ENCODE data around the gene JAZF1.

The JAZF1 gene

DNA sequence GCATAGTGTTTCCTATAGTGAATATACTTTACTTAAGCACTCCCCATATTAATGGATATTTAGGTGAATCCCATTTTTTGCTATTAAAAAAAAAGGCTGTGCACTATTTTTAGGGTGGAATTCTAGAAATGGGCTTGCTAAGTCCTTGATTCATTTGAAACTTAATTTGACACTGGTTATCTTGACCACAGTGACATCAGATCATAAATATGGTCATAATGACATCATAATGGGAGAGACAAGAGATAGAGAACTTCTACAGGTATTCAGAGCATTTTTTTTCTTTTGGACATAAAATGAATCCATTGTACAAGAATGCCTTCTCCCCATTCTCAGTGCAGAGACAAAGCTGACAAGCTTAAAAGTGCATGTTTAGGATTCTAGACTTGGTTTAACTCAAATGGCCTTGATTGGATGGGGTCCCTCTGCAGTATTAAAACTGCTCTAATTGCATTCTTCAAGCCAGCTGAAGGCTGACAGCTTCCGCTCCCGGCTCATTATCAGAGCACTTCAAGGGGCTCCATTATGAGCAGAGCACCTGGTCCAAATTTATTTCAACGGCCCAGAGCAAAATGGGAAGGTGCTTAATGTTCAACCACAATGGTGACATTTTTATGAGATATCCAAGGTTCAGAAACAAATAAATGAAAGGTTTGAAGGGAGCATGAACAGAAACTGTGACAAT lies 104.8 kb downstream of the JAZF1 start:
- no peak for DNase-seq (ENCODE audit: low read depth in 2 of 2)

DNA sequence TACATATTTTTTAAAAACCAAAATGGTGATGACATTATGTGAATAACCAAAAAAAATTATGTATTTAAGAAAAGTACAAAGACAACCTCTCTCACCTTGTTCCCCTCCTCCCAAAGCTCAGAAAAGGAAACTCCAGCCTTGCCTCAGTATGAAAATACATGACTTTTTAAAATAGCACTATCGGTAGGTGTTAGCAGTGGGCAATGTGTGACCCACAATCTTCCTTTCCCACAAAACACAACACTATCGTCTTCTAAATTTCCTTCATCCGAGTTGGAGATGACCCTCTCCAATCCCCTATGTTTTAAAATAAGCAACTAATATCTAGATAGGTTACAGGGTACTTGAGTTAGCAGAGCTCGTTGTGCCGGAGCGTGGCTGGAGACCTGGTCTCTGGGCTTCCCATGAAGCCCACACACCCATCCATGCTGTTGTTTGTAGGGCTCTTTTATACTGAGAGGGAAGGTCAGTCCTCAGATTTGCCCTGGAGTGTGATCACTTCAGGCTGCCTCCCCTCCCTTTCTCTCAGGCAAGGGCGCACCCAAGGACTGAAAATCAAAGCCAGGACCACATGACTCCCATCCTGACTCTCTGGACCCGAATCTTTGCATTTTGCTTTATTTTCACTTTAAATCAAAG lies 107.6 kb downstream of the JAZF1 start:
- no peak for DNase-seq (ENCODE audit: low read depth in 2 of 2)

DNA sequence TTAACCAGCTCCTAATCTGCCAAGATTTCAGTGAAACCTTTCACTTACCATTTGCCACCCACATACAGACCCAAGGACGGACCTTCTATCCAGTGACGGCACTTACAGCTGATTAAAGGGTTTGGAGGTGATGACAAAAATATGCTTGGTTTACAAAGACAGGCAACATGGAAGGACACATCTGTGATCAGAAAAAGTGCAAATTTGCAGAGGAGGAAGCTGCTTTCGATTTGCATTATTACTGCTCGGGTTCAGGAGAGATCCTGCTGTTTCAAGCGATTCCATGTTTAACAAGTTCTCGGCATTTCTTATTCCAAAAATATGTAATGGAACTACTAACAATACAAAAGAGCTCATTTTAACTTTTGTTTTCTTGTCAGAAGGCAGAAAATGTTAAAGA lies 109.0 kb downstream of the JAZF1 start:
- DNase-seq (ENCODE audit: low read depth in 2 of 2): no peak

DNA sequence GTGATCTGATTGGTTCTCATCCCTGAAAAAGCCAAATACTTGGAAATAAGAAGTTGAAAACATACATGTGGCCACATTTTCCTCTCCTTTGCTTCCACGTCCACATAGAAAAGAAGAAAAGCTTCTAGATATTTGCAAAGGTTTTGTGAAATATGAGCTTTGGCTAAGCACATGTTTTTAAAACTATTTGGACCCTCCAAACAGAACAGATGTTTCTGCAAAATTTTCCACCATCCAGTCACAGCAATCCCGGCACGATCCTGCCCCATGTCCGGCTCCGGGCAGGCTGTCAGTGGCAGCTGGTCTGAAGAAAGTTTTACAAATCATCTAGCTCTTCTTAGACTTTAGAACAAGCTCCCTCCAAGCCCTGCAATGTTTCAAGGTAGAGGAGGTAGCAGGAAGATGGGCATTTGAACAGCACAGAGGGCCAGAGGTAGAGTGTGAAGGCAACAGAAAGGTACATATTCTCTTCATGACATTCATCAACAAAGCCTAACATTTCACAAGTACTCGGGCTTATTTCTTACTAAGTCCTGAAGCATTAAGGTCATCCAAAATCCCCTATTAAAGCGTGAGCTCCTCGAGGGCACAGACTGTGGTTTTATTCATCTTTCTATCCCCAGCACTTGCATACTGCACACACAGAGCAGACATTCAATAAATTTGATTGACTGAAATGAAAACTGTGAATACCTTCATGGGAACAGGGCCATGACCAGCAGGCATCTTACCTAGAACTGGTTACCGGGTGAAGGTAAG lies 110.1 kb downstream of the JAZF1 start:
- DNase-seq (ENCODE audit: low read depth in 2 of 2): no peak

DNA sequence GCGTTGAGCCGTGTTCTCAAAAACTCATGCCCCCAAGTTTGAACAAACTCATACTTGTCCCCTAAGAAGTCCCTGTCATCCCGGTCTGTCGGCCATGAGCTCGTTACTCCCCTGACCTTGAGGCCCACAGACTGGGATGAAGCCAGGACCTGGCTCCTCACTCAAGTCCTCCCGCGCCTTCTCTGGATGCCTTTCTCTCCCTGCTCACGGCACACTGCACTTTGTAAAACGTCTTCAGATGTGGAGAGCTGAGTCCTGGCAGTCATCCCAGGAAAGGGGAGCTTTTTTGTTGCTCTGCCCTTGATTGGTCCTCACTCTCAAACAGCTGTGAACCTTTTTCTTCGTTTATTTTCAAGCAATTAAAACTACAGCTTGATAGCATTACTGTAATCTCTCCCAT lies 110.8 kb downstream of the JAZF1 start:
- no peak for DNase-seq (ENCODE audit: low read depth in 2 of 2)

DNA sequence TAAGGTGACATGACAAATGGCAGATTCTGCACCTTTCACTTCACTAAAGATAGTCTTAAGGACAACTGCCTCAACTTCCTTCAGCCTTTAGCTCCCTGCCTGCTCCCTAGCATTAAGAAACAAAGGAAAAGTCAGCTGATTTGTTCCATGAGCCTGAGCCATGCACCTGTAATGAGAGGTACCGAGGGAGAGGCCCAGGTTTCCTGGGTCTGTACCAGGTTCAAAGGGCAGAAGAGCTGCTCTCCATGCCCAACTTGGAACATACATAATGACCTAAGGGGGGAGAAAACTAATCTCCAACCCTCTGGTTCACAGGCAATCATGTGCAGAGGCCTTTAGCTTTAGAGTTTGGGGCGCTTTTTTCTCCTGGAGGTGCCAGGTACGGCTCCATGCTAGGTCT lies 111.2 kb downstream of the JAZF1 start:
- no peak for DNase-seq (ENCODE audit: low read depth in 2 of 2)

DNA sequence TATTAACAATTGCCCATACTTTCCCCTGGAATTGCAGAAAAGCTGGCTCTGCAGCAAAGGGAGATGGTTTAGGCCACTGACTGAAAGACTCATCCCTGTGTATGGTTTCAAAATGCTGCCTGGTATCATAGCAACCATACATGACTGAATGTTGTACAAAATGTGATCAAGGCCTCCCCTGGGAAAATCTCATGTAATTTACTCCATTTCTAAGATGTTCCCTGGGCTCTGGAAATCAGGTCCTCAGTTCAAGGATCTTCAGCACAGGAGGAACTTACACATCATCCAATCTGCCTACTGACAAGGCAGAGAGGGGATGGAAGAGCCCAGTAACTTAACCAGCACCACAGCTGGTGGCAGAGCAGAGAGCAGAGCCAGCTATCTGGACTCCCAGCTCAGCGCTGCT lies 111.8 kb downstream of the JAZF1 start:
- no peak for DNase-seq (ENCODE audit: low read depth in 2 of 2)

DNA sequence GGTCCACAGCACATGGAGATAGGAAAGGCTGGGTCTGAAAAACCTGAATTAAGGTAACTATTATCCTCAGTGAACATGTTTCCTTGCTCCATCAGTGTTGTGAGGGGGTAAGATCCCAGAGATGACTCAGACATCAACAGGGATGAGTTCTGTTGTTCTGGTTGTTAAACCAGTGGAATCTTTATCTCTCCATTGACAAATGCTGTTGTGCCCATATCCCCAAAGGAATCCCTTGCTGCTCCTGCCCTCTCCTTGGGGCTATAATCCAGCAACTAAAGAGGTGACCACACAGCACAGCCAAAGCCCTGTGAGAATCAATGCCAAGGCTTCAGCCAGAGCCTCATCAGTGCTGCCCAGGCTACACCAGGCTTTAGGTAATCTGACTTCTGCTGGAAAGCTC lies 113.4 kb downstream of the JAZF1 start:
- no peak for DNase-seq (ENCODE audit: low read depth in 2 of 2)

DNA sequence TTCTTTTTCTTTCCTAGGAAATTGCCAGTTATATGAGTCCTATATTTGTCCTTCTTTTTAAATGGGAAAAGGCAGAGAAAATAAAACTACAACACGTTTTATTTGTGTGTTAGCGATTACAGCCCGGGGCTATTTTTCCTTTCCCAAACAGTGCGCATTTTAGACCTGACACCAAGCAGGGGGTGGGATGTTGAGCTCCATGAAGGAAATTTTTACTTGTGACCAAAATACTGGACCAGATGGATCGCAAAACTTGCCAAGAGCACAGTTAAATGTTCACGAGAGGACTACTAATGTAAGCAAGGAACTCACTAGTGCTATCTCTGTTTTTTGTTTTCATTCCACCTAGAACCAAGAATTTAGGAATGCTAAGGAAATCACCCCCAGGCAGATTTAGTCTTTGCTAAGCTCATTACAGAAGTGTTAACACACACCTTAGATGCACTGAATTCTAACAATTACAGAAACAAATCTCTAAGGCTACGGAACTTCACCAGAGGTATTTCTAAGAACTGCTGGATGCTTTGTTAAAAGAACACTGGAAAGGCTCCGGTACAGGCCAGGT lies 114.8 kb downstream of the JAZF1 start:
- no peak for DNase-seq (ENCODE audit: low read depth in 2 of 2)

DNA sequence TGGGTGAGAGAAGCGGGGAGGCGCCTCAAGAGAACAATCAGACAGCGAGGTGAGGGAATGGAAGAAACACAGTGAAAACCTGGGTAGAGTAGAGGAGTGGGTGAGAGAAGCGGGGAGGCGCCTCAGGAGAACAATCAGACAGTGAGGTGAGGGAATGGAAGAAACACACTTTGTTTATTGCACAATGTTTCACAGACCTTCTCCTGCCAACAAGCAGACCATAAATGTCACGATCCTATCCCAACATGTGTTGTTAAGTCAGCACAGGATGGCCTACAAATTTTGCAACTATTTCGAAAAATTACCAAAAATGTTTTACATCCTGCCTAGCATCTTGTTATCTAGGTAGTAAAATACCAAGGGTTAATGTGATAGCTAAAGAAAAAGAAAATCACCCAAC lies 115.3 kb downstream of the JAZF1 start:
- no peak for DNase-seq (ENCODE audit: low read depth in 2 of 2)

DNA sequence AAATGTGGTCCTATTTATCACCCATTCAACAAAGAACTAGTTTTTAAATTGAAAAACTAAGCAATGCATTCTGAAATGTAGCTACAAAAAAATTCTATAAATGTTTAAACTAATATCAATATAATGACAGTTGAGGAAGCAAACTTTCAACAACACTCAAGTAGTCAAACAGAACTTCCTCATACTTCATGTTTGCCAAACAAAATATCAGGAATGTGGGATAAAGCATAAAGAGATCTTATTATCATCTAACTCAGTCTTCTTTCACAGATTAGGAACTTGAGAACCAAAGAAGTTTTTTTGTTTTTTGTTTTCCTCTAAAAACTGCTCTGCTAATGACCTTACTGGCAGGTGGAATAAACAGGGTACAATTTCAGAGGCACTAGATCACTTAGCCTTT lies 116.2 kb downstream of the JAZF1 start:
- no peak for DNase-seq (ENCODE audit: low read depth in 2 of 2)

DNA sequence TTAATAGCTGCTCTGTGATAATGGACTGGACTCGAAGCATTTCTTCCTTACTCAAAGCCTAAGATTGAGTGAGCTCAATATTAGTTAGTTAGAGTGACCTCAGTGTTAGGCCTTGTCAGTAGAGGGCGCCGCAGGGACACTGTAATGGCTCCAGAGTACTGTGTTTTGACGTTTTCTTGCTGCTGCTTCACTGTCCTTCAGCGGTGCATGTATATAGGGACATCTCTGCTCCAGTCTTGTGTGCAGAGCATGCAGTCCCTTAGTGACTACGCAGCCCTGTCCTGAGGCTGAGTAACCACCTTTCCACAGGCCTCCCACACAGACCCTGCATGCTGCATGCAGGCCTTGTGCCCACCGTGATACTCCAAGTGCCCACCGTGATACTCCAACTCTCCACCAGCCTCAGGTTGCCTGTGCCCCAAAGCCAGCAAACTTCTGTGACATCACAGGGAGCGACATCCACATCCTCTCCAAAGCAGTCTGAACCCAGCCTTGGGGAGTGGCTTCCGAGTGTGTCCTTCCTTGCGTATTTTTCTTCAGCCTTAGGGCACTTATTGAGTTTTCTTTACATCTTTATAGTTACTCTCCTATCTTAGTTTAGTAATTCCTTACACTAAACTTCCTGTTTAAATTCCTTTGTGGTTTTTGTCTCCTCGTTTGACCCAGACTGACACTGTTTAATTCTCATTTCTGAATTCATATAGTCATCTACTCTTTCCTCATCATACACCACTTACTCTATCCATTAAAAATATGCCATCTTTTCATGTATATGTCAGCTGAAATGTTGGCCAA lies 118.2 kb downstream of the JAZF1 start:
- DNase-seq (ENCODE audit: low read depth in 2 of 2): peak in 1 of 2 donors; percentile 24

DNA sequence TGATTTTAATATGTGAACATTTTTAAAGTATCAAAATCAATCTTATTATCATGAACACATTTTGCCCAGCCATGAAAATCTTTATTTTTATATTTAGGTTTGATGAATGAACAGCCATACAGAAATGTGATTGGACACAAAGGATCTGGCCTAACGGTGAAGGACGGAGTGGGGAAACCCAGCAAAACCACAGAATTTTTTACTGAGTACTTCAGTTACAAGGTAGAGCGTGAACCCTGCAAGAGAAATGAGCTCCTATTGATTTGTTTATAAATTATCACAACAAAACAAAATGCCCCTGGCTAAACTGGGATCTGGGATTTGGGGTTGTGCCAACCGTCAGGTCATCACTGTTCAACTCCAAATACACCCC lies 118.8 kb downstream of the JAZF1 start:
- no peak for DNase-seq (ENCODE audit: low read depth in 2 of 2)

DNA sequence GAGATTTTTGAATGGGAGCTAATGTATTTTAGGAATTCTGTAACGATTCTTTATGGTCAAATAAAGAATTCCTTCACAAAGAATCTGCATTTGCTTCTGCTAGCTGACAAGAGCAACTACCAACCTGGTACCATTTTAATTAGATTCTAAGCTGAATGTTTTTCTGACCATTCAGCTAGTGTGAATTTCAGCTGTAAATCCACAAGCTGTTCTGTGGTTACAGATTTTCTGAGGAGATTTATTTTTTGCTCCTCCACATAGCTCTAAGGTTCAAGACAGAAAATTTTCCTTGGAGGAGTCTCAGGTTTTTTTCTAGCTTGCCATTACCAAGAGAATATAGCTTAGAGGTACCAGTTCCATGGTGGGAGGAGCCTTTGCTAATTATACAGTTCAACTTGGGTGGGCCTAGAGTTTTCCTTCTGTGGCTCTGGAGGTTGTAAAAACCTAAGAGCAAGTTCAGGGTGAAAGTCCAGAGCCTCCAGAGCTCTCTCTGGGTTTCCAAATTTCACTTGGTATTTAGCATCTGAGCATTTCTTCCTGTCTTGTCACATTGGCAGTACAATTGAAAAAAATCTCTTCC lies 120.1 kb downstream of the JAZF1 start:
- DNase-seq (ENCODE audit: low read depth in 2 of 2): no peak

DNA sequence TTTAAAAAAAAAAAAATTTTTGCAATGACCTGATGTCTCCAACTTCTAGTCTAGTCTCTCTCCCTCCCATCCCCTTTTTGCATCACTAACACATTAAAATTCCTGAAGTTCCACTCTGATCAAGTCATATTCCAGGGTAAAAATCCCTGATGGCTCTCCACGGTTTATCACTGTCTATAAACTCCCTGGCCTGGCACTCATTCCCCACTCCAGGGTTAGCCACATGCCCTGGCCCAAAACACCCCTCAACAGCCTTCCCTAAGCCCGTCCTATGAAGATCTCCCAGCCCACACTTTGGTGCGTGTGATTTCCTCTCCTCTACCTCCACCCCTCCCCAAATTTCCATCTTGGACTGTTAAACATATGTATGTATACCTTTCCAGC lies 125.4 kb downstream of the JAZF1 start:
- DNase-seq (ENCODE audit: low read depth in 2 of 2): no peak

DNA sequence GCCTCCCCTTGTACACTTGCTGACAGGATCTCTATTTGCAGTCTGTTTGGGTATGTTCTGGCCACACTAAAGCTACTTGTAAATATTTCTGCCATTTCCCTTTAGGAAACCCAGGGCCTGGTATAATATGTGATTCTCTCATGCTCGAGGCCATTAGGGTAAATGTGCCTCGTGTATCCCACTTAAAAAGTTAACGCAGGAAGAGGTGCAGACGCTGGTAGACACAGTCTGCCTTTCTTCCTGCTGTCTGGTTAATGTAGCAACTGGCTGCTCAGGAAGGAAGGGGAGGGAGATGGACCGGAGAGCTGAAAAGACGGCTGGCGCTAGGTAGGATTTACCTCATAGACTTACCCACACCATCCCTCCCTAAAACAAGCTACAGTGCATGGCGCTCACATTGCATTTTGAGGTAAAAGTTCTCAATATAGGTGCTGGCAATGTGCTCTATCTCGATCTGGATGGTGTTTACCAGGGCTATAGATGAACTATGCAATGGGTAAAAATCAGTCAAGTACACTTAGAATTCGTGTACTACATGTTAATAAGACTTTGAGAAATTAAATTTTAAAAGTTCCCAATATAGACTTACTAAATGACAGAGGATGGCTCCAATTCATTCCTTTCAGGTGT lies 125.9 kb downstream of the JAZF1 start:
- DNase-seq (ENCODE audit: low read depth in 2 of 2): no peak

DNA sequence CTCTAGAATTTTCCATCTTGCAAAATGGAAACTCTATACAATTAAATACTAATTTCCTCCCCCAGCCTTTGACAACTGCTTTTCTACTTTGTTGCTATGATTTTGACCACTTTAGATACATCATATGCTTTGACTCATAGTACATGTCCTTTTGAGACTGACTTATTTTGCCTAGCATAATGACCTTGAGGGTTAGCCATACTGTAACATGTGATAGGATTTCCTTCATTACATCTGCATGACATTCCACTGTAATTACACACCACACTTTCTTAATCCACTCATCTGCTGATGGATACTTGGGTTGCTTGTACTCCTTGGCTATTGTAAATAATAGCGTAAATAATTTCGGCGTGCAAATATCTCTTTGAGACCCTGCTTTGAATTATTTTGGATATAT lies 127.7 kb downstream of the JAZF1 start:
- no peak for DNase-seq (ENCODE audit: low read depth in 2 of 2)

DNA sequence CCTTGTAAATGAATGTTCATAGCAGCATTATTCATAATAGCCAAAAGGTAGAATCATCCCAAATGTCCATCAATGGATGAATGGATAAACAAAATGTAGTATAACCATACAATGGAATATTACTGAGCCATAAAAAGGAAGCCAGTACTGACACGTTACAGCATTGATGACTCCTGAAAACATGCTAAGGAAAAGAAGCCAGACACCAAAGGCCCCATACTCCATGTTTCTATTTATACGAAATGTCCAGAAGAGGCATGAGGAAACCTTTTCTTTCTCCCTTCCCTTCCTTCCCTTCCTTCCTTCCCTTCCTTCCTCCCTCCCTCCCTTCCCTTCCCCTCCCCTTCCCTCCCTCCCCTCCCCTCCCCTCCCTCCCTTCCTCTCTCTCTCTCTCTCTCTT lies 131.9 kb downstream of the JAZF1 start:
- no peak for DNase-seq (ENCODE audit: low read depth in 2 of 2)

DNA sequence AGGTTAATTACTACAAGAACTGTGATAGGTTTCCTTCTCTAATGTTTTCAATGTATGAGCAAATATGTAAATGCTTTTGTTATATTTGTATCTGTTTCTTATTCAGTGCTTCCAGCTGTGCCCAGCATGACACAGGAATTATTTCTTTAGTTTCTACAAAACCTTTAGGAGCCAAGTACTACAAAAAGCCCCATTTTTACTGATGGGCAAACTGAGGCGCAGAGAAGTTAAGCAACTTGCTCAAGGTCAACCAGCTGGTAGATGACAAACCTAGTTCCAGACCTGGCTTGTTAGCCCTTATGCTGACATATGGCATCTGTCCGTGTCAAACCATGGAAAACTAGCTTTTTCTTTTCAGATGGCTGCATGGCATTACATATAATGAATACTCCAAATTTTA lies 134.6 kb downstream of the JAZF1 start:
- DNase-seq (ENCODE audit: low read depth in 2 of 2): no peak

DNA sequence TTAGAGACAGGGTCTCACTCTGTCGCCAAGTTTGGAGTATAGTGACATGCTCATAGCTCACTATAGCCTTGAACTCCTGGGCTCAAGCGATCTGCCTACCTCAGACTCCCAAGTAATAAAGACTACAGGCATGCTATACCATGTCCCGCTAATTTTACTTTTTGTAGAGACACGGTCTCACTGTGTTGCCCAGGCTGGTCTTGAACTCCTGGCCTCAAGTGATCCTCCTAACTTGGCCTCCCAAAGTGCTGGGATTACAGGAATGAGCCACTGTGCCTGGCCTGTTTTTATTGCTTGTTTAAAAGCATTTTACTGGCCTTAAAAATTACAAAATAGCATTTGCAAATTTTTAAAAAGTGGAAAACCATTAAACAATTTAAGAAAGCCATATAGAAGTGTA lies 135.0 kb downstream of the JAZF1 start:
- no peak for DNase-seq (ENCODE audit: low read depth in 2 of 2)

DNA sequence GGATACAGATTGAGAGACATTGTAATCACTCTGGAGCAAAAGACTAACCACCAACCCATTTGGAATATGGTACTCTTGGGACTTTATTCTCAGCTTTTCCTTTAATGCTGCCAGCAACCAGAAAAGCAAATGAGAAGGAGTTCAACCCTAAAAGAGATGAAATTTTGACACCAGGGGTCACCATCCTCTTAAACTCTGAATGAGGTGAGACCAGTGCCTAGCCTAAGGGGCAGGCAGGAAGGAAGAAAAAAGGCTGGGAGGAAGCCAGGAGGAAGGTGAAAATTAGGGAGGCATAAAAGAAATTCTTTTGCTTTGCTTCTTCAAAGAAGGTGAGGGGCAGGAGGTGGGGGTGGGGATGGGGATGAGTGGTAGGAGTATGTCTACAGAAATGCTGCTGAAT lies 135.8 kb downstream of the JAZF1 start:
- no peak for DNase-seq (ENCODE audit: low read depth in 2 of 2)

Measured in stimulated activated CD4-positive, alpha-beta T cell treated with anti-CD3 and anti-CD28 coated beads, Interleukin-1b, Interleukin-23, amount 100 ng/mL, for 1 hour (primary cell).